GM19239 (cell line): ENCODE results near the gene HNRNPA1.
"Not testable (repeated sequence)": the region's sequence is repeated elsewhere in the genome, so short reads cannot be mapped to it uniquely, and the experiment has no call there.

Source experiments
- DNase-seq: peaks from one replicate; pipeline ENCODE4 v3.0.0; 2011; ENCODE audit warnings: low spot score; ENCODE audit not compliant: insufficient read length
- FAIRE-seq: peaks from 2 replicates; lab custom pipeline; 2011; peaks lifted over from hg19 to GRCh38; lab: Jason Lieb, UNC

HNRNPA1 gene

GRCh38 chr12:54294953-54295566 is 14.5 kb downstream of the HNRNPA1 start:
- no peak for FAIRE-seq
- DNase-seq = no peak

GRCh38 chr12:54296393-54297099 is 16.0 kb downstream of the HNRNPA1 start:
- FAIRE-seq (no peak), DNase-seq (no peak)

GRCh38 chr12:54298904-54299303 is 18.4 kb downstream of the HNRNPA1 start:
- DNase-seq = no peak
- no peak for FAIRE-seq

GRCh38 chr12:54299515-54300224 is 19.1 kb downstream of the HNRNPA1 start:
- DNase-seq (no peak), FAIRE-seq (no peak)

- DNase-seq = no peak
- no peak for FAIRE-seq
Measured at GRCh38 chr12:54300225-54300731, 19.8 kb downstream of the HNRNPA1 start.

GRCh38 chr12:54300732-54301427 is 20.4 kb downstream of the HNRNPA1 start, which contains the start of gene NFE2:
TSS of gene NFE2 (minus strand) at chr12:54301015. CDS start at chr12:54295248, 5,767 bp downstream.
- FAIRE-seq (no peak), DNase-seq (no peak)

GRCh38 chr12:54301428-54302048 is 21.0 kb downstream of the HNRNPA1 start:
- DNase-seq = no peak
- no peak for FAIRE-seq

- DNase-seq = no peak
- FAIRE-seq = no peak
Measured at GRCh38 chr12:54303640-54304039, 23.1 kb downstream of the HNRNPA1 start.

GRCh38 chr12:54304187-54304810 is 23.8 kb downstream of the HNRNPA1 start:
- DNase-seq = no peak
- FAIRE-seq = no peak

- FAIRE-seq = no peak
- no peak for DNase-seq
Measured at GRCh38 chr12:54306925-54307741, 26.6 kb downstream of the HNRNPA1 start.

- DNase-seq (no peak), FAIRE-seq (no peak)
Measured at GRCh38 chr12:54311051-54311450, 30.5 kb downstream of the HNRNPA1 start.

- DNase-seq, FAIRE-seq: not testable (repeated sequence)
Measured at GRCh38 chr12:54312309-54312708, 31.8 kb downstream of the HNRNPA1 start.

- DNase-seq = no peak
- FAIRE-seq = no peak
Measured at GRCh38 chr12:54321363-54321762, 40.8 kb downstream of the HNRNPA1 start.

GRCh38 chr12:54324617-54325441 is 44.3 kb downstream of the HNRNPA1 start, which contains the start of gene COPZ1:
TSS of gene COPZ1 (plus strand) at chr12:54325131. CDS start at chr12:54325164, 33 bp downstream.
- DNase-seq = peak; percentile 87
- peak; percentile 98 for FAIRE-seq

GRCh38 chr12:54325442-54326109 is 45.0 kb downstream of the HNRNPA1 start:
- DNase-seq, FAIRE-seq: not testable (repeated sequence)

GRCh38 chr12:54328595-54329337 is 48.2 kb downstream of the HNRNPA1 start:
- FAIRE-seq = no peak

More at GRCh38 chr12:54328595-54329337, 48.2 kb downstream of the HNRNPA1 start:
- no peak for DNase-seq
